T-helper 9 cell (primary cell): ENCODE results near the gene SLC9A3.
"Not testable (repeated sequence)": the region's sequence is repeated elsewhere in the genome, so short reads cannot be mapped to it uniquely, and the experiment has no call there.

Experiments
- DNase-seq: peaks from one replicate; pipeline ENCODE4 v3.0.0-alpha.2; 2020
- total RNA-seq, 2 donors: gene quantifications; one replicate each; lab custom pipeline; 2026; lab: John Stamatoyannopoulos, UW

The SLC9A3 gene
- total RNA-seq = 0 reads per million in 2 donors

DNA sequence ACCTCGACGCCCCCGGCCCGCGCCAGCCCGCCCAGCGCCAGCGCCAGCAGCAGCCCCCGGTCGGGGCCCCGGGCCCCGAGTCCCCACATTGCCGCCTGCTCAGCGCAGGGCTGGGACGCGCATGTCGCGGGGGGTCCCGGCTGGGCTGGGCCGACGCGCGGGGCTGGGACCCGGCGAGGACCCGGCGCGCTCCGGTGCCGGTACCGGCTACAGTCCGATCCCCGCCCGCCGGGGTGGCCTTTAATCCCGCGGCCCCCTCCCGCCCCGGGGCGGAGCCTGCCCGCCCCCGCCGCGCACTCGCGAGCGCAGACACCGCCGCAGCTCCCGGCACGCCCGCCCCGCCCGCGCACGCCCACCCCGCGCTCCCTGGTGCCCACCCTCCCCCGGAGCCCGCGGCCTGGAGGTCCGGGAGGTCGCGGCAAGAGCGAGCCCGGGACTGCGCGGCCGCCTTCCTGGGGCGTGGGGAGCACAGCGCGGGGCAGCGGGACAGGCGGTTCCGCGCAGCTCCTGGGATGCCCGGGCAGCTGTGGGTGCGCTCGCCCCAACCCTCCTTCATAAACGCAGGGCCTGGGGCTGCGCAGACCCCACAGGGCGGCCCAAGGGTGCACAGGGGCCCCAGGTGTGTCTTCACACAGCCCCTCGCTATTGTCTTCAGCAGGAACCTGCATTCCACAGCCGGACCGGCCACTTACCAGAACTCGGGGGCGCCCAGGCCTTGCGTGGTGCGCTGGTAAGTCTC, at the start of gene SLC9A3:
Gene SLC9A3 (minus strand): TSS at position 216 of the 739 bp plus-strand sequence.
- no peak for DNase-seq

DNA sequence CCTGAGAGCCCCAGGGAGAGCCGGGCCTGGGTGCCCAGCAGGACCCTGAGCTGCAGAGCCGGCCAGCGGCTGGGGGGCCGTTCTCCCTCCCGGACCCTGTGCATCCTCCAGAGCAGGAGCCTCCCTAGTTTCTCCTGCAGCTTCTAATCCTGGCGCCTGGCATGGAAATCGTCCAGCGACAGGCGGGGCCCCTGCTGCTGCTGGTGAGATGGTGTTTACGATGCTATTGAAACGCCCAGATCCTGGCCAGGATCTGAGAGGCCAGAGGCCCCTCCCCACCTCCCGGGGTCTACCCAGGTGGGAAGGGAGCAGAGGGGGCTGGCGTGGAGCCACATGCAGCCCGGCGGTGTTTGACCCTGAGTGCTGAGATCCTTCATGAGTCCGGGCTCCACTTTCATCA, 49.7 kb upstream of the SLC9A3 start:
- DNase-seq = no peak

DNA sequence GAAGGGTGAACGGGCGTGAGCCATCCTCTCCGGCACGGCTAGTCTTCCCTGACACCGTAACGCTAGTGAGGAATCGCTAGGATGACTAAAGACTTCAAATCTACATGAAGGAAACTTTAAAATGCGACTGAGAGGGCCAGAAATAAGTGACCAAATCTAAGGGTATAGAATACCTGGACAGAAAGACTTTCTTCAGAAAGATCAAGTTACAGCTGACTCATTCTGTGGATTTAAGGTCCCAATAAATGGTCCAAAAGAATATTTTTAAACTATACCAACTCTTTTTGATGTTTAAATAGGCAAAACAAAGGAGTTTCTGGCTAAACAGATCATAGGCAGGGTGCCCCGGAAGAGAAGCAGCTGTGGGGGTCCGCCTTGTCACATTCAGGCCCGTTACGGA, 49.0 kb upstream of the SLC9A3 start:
- DNase-seq = no peak

DNA sequence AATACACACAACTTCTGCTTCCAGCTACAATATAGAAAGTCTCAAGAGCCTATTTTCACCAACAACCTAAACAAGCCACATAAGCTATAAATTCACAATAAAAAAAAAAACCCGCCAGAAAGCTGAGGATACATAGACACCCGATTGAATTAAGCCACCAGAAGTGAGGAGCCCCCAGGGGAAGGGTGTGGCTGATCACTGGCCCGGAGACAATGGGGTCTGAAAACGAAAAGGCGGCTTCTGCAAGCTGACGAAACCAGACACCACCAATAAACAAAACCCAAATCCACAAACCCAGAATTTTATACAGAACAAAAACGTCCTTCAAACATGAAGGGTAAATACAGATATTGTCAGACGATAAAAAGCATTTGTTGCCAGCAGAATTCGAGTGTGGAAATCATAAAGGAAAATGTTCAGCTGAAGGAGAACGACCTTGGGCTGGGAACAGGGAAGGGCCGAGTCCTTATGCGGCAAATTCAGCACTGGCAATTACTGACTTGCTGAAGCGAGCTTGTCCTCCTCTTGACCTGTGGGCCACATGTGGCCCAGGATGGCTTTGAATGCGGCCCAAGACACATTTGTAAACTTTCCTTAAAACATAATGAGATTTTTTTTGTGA, 48.3 kb upstream of the SLC9A3 start:
- no peak for DNase-seq

DNA sequence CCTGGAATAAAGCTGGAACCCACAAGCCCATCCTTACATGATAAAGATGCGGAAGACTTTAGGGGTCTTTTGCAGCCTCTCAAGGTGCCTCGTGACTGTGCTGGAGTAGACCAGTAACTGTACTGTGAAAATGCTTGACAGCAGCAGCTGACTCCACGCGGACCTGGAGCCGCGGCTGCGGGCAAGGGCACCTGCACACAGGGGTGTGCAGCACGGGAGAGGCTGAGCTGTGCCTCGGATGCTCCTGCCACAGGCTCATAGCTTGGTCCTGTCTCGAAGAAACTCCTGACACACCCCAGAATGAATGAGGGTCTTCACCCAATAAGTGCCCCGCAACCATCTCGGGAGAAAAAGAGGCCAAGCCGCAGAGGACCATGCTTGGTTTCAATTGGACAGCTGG, 47.5 kb upstream of the SLC9A3 start:
- no peak for DNase-seq

DNA sequence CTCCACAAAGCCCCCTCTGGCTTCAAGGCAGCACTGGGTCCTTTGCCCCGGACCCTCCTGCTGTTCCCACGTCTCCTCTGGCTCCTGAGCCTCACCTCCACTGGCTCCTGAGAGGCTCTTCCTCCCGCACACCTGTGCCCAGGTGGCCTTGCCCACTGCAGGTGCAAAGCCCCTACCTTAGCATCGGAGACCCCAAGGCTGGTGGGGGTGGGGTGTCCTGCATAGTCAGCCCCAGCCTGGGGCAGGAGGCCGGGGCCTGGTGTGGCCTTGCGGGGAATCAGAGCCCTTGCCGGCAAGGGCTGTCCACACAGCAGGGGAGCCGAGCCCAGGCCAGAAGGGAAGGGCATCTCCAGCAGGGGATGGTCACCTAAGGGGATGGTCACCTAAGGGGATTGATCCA, 46.6 kb upstream of the SLC9A3 start:
- DNase-seq = no peak

DNA sequence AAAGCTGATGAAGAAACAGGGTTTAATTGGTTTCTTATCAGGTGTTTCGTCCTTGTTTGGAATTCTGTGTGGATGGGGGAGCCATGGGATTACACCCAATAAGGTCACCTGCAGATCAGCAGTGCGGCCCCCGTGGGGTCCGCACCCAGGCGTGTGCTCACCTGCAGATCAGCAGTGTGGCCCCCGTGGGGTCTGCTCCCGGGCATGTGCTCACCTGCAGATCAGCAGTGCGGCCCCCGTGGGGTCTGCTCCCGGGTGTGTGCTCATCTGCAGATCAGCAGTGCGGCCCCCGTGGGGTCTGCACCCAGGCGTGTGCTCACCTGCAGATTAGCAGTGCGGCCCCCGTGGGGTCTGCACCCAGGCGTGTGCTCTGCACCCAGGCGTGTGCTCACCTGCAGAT, 46.2 kb upstream of the SLC9A3 start:
- DNase-seq = no peak

DNA sequence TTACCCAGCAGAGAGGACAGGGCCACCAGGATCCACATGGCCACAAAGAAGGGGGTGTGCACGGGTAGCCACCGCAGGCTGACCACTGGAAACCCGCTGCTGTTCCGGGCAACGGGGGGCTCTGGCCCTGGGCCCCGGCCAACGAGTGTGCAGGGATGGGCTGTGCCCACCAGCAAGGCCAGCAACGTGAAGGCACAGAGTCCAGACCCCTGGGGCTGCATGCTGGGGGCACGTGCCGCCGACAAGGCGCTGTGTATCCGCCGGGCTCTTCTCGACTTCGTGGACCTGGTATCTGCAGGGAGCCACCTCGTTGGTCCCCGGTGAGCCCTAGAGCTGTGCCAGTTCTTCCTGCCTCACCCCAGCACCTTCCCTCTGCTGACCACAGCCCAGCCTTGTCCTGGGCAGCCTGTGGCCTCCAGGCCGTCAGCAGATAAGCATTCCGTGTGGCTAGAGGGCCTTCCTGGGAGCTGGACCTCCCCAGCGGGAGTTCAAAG, 45.7 kb upstream of the SLC9A3 start:
- DNase-seq = no peak

DNA sequence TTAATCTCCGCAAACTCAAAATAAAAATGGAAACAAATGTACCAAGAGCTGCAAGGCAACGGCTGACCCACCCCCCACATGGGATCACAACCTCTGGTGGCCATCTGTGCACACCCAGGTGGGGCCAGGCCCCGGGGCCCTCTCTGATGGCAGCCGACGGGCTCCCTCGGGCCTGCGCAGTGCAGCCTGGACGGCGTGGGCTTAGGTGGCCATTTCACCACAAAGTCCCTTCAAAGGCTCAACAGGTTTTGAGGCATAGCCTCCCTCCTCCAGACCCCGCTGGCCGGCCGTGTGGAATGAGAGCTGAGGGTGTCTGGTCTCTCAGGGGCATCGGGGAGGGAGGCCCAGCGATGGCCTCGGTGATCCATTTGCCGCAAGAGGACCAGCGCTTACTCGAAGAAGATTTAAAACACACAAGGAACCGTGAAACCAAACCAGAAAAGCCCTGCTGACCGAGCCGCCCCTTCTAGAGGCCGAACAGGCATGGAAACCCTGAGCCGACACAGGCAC, 45.2 kb upstream of the SLC9A3 start:
- DNase-seq = no peak

DNA sequence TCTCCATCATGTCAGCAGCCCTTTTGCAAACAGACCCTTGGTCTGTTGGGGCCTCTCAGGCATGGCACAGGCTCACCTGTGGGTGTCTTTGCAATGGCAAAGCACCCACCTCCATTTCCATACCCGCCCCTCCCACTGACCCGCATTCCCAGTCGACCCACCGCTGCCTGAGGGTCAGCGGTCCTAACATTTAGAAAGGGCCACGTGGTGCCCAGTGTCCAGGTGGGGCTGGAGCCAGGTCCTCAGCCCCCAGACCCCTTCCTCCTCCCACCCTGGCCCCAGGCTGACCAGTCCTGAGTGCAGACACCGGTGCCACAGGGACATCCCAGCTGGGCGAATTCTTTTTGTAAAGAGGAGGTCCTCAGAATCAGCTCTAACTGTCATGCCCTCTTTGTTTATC, 44.6 kb upstream of the SLC9A3 start:
- DNase-seq = no peak

DNA sequence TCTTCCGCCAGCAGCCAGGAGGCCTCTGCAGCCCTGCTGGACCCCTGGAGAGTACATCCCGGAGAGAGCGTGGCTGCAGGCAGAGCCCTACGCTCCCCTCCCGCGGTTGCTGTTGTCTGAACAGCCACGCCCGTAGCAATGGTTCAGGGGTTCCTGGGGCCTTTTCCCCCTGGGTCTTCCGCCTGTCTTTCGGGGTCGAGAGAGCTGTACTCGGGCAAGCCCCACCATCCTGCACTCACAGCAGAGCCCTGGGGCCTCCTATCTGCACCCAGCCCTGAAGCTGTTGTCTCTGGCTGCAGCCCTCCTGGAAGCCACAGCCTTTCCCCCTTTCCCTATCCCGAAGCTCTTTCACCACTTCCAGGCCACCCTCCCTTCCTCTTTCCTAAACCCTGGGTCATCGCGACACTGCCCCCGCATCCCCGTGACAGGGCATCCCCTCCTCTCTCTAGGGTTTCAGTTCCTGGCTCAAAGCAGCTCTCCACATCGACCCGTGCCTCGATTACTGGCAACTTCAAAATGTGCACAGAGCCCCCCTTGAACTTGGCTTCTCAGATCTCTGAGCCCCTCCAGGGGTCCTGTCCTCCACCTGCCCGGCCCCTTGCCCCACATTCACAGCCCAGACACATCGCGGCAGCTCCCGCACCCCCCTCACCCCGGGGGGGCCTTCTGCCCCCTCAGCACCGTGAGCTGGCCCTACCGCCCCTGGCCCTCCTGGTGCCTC, 44.0 kb upstream of the SLC9A3 start:
- no peak for DNase-seq

DNA sequence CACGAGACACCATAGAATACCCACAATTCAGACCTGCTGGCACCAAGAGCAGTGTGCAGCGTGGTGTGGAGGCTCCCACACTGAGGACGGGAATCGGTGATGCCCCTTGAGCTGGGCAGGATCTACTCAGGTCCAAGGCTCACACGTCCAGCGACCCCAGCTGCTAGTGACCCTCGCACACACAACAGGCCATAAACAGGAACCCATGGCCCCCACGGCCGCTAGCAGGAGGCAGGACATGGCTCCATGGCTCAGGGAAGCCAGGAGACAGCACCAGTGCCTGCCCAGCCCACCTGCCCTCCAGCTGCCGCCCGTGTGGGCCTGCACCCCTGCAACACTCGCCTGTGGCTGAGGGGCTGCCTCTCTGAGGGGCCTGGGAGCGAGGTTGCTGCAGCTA, 43.4 kb upstream of the SLC9A3 start:
- DNase-seq = no peak

DNA sequence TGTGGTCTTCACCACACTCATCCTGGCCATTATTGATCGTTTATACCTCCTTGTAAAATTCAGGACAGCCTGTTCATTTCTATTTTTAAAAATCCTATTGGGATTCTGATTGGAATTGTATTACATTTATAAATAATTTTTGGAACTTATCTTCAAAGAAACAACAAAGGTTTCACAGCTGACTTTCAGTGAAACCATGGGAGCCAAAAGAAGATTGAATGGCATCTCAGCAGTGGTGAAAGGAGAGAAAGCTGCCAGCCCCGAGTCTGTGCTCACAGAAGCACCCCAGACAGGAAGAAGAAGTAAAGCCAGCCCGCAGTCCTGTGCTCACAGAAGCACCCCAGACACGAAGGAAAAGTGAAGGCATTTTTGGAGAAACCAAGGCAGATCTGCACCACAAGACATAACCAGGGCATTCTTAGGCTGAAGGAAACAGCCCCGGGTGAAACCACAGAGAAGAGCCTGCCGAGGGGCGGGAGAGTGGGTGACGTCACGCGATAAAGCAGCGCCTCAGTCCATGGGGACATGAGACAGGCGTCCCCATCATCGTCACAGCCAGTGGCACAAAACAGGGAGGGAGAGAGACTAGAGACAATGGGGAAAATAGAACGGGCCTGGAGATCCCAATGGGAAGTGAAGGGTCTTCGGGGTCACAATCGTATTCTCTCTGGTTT, 42.5 kb upstream of the SLC9A3 start:
- DNase-seq = no peak

DNA sequence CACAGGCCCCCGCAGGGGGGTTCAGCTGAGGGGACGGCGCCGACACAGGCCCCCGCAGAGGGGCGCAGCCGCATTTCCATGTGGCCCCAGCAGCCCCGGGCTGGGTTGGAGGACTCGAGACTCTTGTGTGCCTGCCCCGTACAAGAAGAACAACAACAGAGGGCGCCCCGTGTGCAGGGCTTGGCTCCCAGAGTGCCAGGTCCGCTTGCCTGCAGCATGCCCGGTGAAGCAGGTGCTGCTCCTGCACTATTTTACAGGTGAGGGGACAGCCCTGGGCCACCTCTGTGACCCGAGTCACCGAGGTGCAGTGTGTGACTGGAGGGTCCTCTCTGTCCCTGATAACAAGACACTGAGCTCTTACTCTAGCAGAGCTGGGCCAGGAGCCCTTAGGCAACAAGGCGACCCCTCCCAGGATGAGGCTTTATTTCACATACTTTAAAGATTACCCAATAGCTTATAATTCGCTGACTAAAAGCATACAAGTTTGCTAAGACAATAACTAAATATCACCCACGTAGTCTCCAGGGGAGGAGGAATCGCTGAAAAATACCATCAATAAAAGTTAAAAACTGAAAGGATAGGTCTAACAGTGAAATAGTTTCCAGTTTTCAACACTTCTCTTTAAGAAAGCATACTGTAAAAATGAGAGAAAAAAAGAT, 41.7 kb upstream of the SLC9A3 start:
- no peak for DNase-seq

DNA sequence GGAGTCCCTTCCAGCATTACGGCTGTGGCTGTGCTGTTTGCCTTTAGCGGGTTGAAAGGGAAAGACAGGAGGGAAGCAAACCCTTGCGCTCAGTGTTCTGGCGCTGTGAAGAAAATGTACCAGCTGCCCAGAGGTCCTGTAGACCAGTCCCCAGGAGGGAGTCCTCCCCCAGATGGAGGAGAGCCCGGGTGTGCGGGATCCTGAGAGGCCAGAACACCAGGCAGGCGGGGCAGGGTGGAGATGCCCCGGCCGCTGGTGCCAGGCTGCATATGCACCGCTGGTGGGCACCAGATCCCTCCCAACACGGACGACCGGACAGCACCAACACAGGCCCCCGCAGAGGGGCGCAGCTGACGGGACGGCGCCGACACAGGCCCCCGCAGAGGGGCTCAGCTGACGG, 37.2 kb upstream of the SLC9A3 start:
- no peak for DNase-seq

DNA sequence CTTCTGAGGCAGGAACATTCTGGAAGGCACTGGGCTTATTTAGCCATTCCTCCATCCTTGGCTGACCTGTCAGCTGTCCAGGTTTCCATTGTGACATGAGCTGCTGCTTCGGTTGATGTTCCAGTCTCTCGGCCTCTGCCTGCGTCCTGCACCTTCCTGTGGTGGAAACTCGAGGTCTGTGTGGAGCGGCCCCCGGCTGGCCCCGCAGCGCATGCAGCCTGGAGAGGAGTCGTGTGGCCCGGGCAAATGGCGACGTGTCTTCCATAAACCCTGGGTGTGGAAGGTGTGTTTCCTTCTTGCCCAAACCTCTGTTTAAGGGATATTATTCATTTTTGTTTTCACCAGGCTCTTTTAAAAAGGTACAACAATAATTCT, 36.5 kb upstream of the SLC9A3 start:
- DNase-seq = no peak

DNA sequence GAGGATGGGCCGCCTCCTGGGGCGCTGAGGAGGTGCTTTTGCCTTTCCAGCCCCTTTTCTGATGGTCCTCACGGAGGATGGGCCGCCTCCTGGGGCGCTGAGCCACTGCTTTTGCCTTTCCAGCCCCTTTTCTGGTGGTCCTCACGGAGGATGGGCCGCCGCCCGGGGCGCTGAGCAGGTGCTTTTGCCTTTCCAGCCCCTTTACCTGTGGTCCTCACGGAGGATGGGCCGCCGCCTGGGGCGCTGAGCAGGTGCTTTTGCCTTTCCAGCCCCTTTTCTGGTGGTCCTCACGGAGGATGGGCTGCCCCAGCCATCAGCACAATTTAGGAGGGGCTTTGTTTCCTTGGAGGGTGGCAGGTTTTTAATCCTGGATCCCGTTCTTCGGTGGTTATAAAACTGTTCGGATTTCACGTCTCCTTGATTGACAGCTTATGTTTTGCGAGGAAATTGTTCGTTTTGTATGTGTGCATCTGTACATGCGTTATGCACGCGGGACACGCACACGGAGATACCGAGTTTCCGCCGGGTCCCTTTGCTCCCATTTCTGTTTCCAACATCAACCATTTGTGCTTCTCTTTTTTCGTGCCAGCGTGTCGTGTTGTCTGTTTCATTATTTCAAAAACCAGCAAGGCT, 34.7 kb upstream of the SLC9A3 start:
- no peak for DNase-seq

DNA sequence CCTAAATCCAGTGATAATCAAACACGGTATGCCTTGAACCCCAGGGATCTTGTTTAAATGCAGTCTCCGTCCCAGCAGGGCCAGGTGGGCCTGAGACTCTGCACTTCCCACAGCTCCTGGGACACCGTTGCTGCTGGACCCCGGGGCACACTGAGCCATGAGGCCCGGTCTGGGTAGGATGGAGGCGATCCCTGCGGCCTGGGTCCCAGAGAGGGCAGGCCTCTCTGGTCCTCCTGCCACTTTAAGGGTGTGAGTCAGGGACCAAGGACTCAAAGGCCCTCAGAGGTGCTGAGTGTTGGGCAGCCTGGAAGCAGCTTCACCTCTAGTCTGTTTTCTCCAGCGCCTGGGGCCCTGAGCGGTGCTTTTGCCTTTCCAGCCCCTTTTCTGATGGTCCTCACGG, 34.1 kb upstream of the SLC9A3 start:
- no peak for DNase-seq

DNA sequence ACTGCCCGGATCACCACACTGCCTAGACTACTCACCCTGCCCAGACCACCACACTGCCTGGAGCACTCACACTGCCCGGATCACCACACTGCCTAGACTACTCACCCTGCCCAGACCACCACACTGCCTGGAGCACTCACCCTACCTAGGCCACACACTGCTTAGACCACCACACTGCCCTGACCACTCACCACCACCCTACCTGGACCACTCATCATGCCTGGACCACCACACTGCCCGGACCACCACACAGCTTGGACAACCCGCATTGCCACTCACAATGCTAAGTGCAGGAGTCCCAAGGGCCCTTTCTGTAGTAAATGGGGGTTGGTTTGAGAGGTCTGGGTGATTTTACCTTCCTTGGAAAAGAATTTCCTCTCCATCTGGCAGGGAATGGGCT, 33.7 kb upstream of the SLC9A3 start:
- DNase-seq = not testable (repeated sequence)

DNA sequence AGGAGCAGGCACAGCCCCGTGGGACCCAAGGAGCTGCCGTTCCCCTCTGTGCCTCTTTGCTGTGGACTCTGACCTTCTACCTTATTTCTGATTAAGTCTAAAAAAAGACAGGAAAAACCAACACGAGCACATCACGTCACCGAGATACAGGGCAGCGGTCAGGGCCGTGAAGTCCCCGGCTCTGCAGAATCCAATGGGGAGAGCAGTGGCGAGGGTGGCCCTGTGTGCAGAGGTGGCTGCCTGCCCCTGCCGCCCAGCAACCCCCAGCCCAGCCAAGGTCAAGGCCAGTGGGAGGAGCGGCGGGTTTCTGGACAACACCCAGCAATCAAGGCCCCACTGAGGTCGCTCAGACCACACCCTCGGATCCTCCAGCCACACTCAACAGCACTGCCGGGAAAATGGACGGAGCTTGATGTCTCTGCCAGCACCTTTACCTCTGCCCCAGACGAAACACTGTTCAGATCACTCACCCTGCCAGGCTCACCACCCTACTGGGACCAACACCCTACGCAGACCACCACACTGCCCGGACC, 32.7 kb upstream of the SLC9A3 start:
- no peak for DNase-seq

DNA sequence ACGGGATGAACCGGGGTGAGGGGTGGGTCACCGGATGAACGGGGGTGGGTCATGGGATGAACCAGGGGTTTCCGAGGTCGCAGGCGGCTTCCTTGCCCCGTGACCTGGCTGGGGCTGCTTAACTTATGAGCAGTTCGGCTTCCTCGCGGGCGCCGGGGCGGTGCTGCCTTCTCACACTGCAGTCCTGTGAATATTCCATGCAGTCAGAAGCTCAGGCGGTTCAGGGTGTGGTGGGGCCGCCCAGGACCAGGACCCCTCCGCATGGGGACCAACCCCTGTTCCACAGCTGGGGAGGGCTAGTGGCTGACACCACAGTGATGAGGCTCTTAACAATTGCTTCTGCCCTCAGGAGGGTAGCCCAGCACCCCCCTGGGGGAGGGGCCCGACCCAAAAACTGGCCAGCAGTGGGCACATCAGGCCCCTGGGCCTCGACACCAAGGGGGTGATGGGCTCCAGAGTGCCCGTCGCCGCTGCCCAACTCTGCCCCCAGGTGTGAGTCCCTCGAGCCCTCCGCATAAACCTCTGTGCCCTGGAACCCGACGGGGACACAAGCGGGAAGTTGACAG, 30.9 kb upstream of the SLC9A3 start:
- no peak for DNase-seq
